Nephron progenitor cell (in vitro differentiated cells): ENCODE measurements around the gene RNF133.

Source experiments
- DNase-seq: peaks from one replicate; pipeline ENCODE4 v3.0.0; 2021
- H3K27ac Mint-ChIP-seq: 2 replicates; pipeline ENCODE4 v1.8.0; 2021; ENCODE audit warnings: mild to moderate bottlenecking, moderate library complexity, mixed read lengths
- H3K27me3 Mint-ChIP-seq: 2 replicates; pipeline ENCODE4 v1.8.0; 2021; ENCODE audit warnings: mild to moderate bottlenecking, low read depth, mixed read lengths; ENCODE audit not compliant: poor library complexity
- H3K36me3 Mint-ChIP-seq: 2 replicates; pipeline ENCODE4 v1.8.0; 2021; ENCODE audit warnings: low read depth, mixed read lengths
- H3K4me1 Mint-ChIP-seq: 2 replicates; pipeline ENCODE4 v1.8.0; 2021; ENCODE audit warnings: mixed read lengths
- H3K4me3 Mint-ChIP-seq: 2 replicates; pipeline ENCODE4 v1.8.0; 2021; ENCODE audit warnings: mild to moderate bottlenecking, moderate library complexity, mixed read lengths
- H3K9me3 Mint-ChIP-seq: 2 replicates; pipeline ENCODE4 v1.8.0; 2021; ENCODE audit warnings: mild to moderate bottlenecking, moderate library complexity, mixed read lengths
- TF ChIP-seq, protein P1 (sequence below): fragments of 200-600 bp; sonication (generic); IDR thresholded peaks from 2 replicates; pipeline ENCODE4 v1.5.0; 2021; ENCODE audit warnings: antibody characterized with exemption

RNF133 gene, protein sequence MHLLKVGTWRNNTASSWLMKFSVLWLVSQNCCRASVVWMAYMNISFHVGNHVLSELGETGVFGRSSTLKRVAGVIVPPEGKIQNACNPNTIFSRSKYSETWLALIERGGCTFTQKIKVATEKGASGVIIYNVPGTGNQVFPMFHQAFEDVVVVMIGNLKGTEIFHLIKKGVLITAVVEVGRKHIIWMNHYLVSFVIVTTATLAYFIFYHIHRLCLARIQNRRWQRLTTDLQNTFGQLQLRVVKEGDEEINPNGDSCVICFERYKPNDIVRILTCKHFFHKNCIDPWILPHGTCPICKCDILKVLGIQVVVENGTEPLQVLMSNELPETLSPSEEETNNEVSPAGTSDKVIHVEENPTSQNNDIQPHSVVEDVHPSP

DNA sequence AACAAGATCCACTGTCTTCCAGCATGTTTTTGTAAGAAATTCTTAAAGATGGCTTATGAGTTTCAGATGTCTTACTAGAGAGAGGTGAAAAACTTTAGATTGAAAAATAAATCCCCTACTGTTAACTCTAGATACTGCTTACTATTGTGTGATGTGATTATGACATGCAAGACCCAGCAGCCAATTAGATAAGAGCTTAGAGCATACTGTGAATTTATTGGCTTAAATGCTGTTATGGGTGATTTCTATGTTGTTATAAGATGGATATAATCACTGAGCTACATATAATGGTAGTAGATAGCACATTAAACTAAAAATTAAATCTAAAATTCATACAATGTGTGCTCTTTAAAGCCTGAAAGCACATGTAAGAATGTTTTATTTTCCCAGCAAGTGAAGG lies at the start of gene RNF133:
RNF133 (minus strand) TSS at position 101 of the 400 bp plus-strand sequence. CDS start 199 bp downstream, outside the sequence.
- Mint-ChIP-seq H3K4me3 (no peak within 1 kb of the TSS), H3K27ac (no peak within 1 kb of the TSS), H3K4me1 (no peaks in the 10 kb centered on the region), H3K9me3 (no peaks in the 10 kb centered on the region), H3K36me3 (no peaks in the 10 kb centered on the region), H3K27me3 (no peaks in the 10 kb centered on the region)
- no peak for DNase-seq
- TF ChIP-seq, protein P1, sequence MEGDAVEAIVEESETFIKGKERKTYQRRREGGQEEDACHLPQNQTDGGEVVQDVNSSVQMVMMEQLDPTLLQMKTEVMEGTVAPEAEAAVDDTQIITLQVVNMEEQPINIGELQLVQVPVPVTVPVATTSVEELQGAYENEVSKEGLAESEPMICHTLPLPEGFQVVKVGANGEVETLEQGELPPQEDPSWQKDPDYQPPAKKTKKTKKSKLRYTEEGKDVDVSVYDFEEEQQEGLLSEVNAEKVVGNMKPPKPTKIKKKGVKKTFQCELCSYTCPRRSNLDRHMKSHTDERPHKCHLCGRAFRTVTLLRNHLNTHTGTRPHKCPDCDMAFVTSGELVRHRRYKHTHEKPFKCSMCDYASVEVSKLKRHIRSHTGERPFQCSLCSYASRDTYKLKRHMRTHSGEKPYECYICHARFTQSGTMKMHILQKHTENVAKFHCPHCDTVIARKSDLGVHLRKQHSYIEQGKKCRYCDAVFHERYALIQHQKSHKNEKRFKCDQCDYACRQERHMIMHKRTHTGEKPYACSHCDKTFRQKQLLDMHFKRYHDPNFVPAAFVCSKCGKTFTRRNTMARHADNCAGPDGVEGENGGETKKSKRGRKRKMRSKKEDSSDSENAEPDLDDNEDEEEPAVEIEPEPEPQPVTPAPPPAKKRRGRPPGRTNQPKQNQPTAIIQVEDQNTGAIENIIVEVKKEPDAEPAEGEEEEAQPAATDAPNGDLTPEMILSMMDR, result no peak

DNA sequence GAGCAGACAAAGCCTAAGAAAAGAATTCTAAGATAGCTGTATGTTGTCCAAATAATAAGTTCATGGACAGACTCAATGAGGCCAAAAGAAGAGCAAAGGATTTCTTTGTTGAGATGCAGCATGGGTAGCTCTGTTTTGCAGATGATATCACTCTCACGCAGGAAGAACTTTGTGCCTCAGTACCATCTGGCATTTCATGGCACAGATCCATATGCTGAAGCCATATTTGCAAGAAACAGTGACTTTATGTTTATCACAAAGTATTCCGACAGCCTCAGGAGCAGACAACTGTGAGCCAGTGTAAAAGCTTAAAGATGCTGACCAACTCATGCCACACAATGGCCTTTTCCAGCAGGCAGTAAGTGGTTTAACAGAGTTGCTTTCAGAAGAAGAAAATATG lies 49.3 kb upstream of the RNF133 start:
- no peak for DNase-seq
- H3K4me3 Mint-ChIP-seq, result no peak overlapping the region
- TF ChIP-seq, protein P1, result no peak
- no peak overlapping the region for H3K27ac Mint-ChIP-seq
- no peaks in the 10 kb centered on the region for H3K9me3 Mint-ChIP-seq
- H3K4me1 Mint-ChIP-seq, result no peaks in the 10 kb centered on the region
- H3K27me3 Mint-ChIP-seq, result no peaks in the 10 kb centered on the region
- H3K36me3 Mint-ChIP-seq, result no peaks in the 10 kb centered on the region

DNA sequence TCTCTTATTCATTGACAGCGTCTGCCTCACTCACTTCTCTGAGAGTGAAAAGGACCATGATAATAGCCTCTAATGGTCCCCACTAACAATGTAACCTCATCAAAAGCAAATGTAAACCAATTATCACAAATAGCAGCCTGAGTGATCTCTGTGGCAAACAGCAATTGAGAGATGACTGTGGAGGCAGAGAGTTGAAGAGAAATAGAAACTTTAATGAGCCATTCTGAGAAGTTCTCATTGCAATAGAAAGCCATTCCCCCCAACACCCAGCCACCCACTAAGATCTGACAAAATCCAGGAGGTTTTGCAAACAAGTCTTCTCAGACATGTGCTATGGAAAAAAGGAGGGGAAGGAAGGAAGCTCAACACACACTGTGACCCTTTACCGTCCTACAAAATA lies 48.0 kb upstream of the RNF133 start:
- Mint-ChIP-seq H3K9me3 (no peaks in the 10 kb centered on the region), H3K27ac (no peak overlapping the region), H3K4me3 (no peak overlapping the region), H3K27me3 (no peaks in the 10 kb centered on the region), H3K36me3 (no peaks in the 10 kb centered on the region), H3K4me1 (no peaks in the 10 kb centered on the region)
- TF ChIP-seq, protein P1, result no peak
- no peak for DNase-seq

DNA sequence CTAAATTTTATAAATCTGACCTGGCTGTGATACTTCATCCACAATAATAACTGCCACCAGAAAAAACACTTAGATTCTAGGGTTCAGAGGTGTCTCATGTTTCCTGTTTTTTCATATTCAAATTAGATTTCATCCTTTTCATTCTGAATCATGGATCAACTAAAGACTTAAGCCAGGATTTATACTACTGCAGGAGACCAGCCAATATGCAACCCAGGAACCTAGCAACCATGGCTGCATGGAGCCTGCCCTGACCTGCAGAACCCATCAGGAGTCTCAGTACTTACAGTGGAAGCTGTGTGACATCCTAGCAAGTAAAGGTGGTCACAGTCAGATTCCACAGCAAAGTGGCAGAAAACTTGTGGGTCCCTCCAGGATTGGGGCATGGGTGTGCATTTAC lies 44.3 kb upstream of the RNF133 start:
- no peak overlapping the region for H3K27ac Mint-ChIP-seq
- H3K4me3 Mint-ChIP-seq, result no peak overlapping the region
- DNase-seq, result no peak
- no peaks in the 10 kb centered on the region for H3K4me1 Mint-ChIP-seq
- TF ChIP-seq, protein P1, result no peak
- no peaks in the 10 kb centered on the region for H3K36me3 Mint-ChIP-seq
- H3K27me3 Mint-ChIP-seq, result no peaks in the 10 kb centered on the region
- no peaks in the 10 kb centered on the region for H3K9me3 Mint-ChIP-seq

DNA sequence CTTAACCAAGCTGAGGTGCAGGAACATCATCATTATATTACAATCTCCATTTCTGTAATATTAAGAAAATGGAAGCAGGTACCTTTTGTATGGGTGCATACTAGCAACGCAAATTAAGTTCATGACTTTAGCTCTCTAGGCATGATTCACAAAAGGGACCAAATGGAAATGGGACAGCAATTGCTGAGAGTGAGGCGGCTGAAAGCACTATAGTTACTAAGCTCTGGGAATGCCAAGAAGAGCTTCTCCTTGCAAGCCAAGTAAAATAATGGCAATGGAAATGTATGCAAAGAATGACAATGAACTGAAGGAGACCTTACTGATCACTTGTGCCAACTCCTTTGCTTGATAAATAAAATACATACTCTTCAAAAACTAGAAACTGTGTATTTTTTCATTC lies 40.0 kb upstream of the RNF133 start:
- no peak overlapping the region for H3K4me3 Mint-ChIP-seq
- no peaks in the 10 kb centered on the region for H3K9me3 Mint-ChIP-seq
- no peak overlapping the region for H3K27ac Mint-ChIP-seq

More for the DNA sequence above, 40.0 kb upstream of the RNF133 start:
- no peak for DNase-seq
- H3K36me3 Mint-ChIP-seq, result no peaks in the 10 kb centered on the region
- no peaks in the 10 kb centered on the region for H3K27me3 Mint-ChIP-seq
- TF ChIP-seq, protein P1, result no peak
- H3K4me1 Mint-ChIP-seq, result no peaks in the 10 kb centered on the region
